WERI-Rb-1 (cell line): ENCODE results near the gene LTN1.
"Not testable (repeated sequence)": the region's sequence is repeated elsewhere in the genome, so short reads cannot be mapped to it uniquely, and the experiment has no call there.

Experiments used
- DNase-seq: peaks from one replicate; pipeline ENCODE4 v3.0.0-alpha.2; 2020
- H3K27ac ChIP-seq: fragments of 250-450 bp; sonication (Bioruptor Pico); 2 replicates; pipeline ENCODE4 v1.5.1; 2020; ENCODE audit warnings: mild to moderate bottlenecking, moderate library complexity
- H3K27me3 ChIP-seq: fragments of 250-450 bp; sonication (Bioruptor Pico); 2 replicates; pipeline ENCODE4 v1.5.1; 2021; ENCODE audit warnings: mild to moderate bottlenecking, low read depth, moderate library complexity; ENCODE audit not compliant: insufficient read depth, severe bottlenecking
- H3K36me3 ChIP-seq: fragments of 250-450 bp; sonication (Bioruptor Pico); 2 replicates; pipeline ENCODE4 v1.5.1; 2020; ENCODE audit warnings: mild to moderate bottlenecking, moderate library complexity
- H3K4me3 ChIP-seq: 2 replicates; pipeline ENCODE4 v1.5.1; 2011; ENCODE audit warnings: low read depth, mild to moderate bottlenecking, control low read depth, low read length
- H3K9me3 ChIP-seq: fragments of 250-450 bp; sonication (Bioruptor Pico); 2 replicates; pipeline ENCODE4 v1.5.1; 2021; ENCODE audit warnings: mild to moderate bottlenecking, moderate library complexity; ENCODE audit not compliant: severe bottlenecking
- TF ChIP-seq, protein P1 (sequence below): IDR thresholded peaks from 2 replicates; pipeline ENCODE4 v1.5.1; 2011; ENCODE audit warnings: low read depth, mild to moderate bottlenecking, control low read depth, inconsistent platforms, low read length

LTN1 gene

DNA sequence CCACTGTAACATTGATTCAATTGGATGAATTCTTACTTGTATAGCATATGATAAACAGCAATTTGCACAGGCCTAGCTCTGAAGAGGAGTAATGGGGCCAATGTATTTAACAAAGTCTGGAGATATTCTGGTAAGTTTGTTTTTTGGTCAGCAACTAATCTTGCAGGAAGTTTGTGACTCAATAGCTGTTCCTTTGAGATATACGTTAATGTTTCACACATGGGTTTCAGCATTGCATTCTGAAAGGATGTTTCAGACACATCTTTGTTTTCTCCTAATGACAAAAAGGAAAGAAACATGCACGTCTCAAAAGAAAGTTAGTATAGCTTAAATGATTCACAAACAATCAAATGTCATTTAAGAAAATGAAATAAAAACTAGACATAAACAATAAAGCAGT lies 49.0 kb downstream of the LTN1 start:
- Histone ChIP-seq H3K27ac (no peak overlapping the region), H3K27me3 (no peaks in the 10 kb centered on the region), H3K4me3 (no peak overlapping the region), H3K9me3 (no peaks in the 10 kb centered on the region), H3K36me3 (peaks cover 55% of the 10 kb centered on the region)
- TF ChIP-seq, protein P1, sequence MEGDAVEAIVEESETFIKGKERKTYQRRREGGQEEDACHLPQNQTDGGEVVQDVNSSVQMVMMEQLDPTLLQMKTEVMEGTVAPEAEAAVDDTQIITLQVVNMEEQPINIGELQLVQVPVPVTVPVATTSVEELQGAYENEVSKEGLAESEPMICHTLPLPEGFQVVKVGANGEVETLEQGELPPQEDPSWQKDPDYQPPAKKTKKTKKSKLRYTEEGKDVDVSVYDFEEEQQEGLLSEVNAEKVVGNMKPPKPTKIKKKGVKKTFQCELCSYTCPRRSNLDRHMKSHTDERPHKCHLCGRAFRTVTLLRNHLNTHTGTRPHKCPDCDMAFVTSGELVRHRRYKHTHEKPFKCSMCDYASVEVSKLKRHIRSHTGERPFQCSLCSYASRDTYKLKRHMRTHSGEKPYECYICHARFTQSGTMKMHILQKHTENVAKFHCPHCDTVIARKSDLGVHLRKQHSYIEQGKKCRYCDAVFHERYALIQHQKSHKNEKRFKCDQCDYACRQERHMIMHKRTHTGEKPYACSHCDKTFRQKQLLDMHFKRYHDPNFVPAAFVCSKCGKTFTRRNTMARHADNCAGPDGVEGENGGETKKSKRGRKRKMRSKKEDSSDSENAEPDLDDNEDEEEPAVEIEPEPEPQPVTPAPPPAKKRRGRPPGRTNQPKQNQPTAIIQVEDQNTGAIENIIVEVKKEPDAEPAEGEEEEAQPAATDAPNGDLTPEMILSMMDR: no peak
- DNase-seq: no peak

DNA sequence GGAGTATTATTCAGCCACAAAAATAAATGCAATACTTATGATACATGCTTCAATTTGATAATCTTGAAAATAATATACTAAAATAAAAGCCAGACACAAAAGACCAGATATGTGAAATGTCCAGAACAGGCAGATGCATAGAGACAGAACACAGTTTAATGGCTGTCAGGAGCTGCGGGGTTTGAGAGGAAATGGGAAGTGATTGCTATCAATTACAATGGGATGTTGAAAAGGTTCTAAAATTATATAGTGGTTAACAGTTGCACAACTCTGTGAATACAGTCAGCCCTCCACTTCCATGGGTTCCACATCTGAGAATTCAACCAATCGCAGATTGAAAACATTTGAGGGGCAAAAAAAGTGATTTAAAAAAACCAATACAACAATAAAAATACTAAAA lies 54.0 kb downstream of the LTN1 start:
- H3K27ac ChIP-seq: no peak overlapping the region
- no peaks in the 10 kb centered on the region for H3K9me3 ChIP-seq
- DNase-seq: no peak
- peaks cover 53% of the 10 kb centered on the region for H3K36me3 ChIP-seq
- H3K27me3 ChIP-seq: no peaks in the 10 kb centered on the region
- no peak overlapping the region for H3K4me3 ChIP-seq
- TF ChIP-seq, protein P1: no peak

- no peak for DNase-seq
- Histone ChIP-seq H3K27ac (no peak overlapping the region), H3K27me3 (no peaks in the 10 kb centered on the region), H3K36me3 (peaks cover 43% of the 10 kb centered on the region), H3K4me3 (no peak overlapping the region), H3K9me3 (no peaks in the 10 kb centered on the region)
- TF ChIP-seq, protein P1: no peak
Observed at GRCh38 chr21:28937737-28938136, 54.9 kb downstream of the LTN1 start.

- Histone ChIP-seq H3K9me3 (no peaks in the 10 kb centered on the region), H3K27me3 (no peaks in the 10 kb centered on the region), H3K4me3 (no peak overlapping the region), H3K27ac (no peak overlapping the region), H3K36me3 (peaks cover 42% of the 10 kb centered on the region)
- TF ChIP-seq, protein P1: no peak
- DNase-seq: no peak
Observed at GRCh38 chr21:28936721-28937120, 56.0 kb downstream of the LTN1 start.

GRCh38 chr21:28936036-28936435 lies 56.6 kb downstream of the LTN1 start:
- Histone ChIP-seq H3K27ac (no peak overlapping the region), H3K27me3 (no peaks in the 10 kb centered on the region), H3K9me3 (no peaks in the 10 kb centered on the region), H3K4me3 (no peak overlapping the region), H3K36me3 (peaks cover 46% of the 10 kb centered on the region)
- TF ChIP-seq, protein P1: no peak
- DNase-seq: no peak

DNA sequence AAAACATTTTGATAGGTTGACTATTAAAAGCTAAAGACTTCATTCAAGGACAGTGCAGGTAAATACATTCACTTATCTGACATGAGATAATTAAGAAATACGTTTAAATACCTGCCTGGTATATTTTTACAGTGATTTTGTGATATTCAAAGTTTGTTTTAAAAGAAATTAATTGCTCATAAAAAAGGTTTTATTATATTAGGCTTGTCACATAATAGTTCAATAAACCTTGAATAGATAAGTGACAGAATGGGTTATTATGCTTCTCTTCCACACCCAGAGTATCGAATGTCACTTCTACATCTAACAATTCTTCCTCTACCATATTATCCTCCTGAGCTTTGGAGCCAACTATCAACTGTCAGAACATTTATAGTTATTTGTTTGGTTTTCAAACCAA lies 60.0 kb downstream of the LTN1 start:
- TF ChIP-seq, protein P1: no peak
- Histone ChIP-seq H3K4me3 (no peak overlapping the region), H3K27ac (no peak overlapping the region), H3K36me3 (peaks cover 46% of the 10 kb centered on the region), H3K9me3 (no peaks in the 10 kb centered on the region), H3K27me3 (no peaks in the 10 kb centered on the region)
- no peak for DNase-seq

GRCh38 chr21:28931708-28932372 lies 60.8 kb downstream of the LTN1 start:
- not testable (repeated sequence) for DNase-seq, H3K27me3 ChIP-seq, H3K4me3 ChIP-seq, H3K9me3 ChIP-seq, H3K27ac ChIP-seq
- peaks cover 46% of the 10 kb centered on the region for H3K36me3 ChIP-seq
